ENCODE data around the gene SLC9A9.

SLC9A9 gene

GRCh38 chr3:143484846-143485512 lies 363.3 kb downstream of the SLC9A9 start:
- no peak for DNase-seq

GRCh38 chr3:143483214-143483613 lies 365.1 kb downstream of the SLC9A9 start:
- DNase-seq = no peak

GRCh38 chr3:143482106-143483088 lies 365.9 kb downstream of the SLC9A9 start:
- DNase-seq = no peak

GRCh38 chr3:143480344-143480743 lies 367.9 kb downstream of the SLC9A9 start:
- no peak for DNase-seq

GRCh38 chr3:143479727-143480126 lies 368.5 kb downstream of the SLC9A9 start:
- no peak for DNase-seq

GRCh38 chr3:143478115-143478693 lies 370.1 kb downstream of the SLC9A9 start:
- DNase-seq = no peak

- no peak for DNase-seq
Measured at GRCh38 chr3:143476965-143477640, 371.2 kb downstream of the SLC9A9 start.

- no peak for DNase-seq
Measured at GRCh38 chr3:143475981-143476380, 372.3 kb downstream of the SLC9A9 start.

GRCh38 chr3:143472731-143473523 lies 375.3 kb downstream of the SLC9A9 start:
- DNase-seq = no peak

GRCh38 chr3:143471705-143472104 lies 376.6 kb downstream of the SLC9A9 start:
- DNase-seq = no peak

GRCh38 chr3:143469159-143469558 lies 379.1 kb downstream of the SLC9A9 start:
- DNase-seq = no peak

- DNase-seq = no peak
Measured at GRCh38 chr3:143465666-143466065, 382.6 kb downstream of the SLC9A9 start.

GRCh38 chr3:143464850-143465249 lies 383.4 kb downstream of the SLC9A9 start:
- DNase-seq = peak; percentile 74

- DNase-seq = no peak
Measured at GRCh38 chr3:143455480-143455879, 392.8 kb downstream of the SLC9A9 start.

GRCh38 chr3:143450632-143451031 lies 397.6 kb downstream of the SLC9A9 start:
- no peak for DNase-seq

- no peak for DNase-seq
Measured at GRCh38 chr3:143447491-143447890, 400.8 kb downstream of the SLC9A9 start.

- no peak for DNase-seq
Measured at GRCh38 chr3:143445118-143445517, 403.1 kb downstream of the SLC9A9 start.

- DNase-seq = no peak
Measured at GRCh38 chr3:143443851-143444331, 404.4 kb downstream of the SLC9A9 start.

- no peak for DNase-seq
Measured at GRCh38 chr3:143442814-143443447, 405.3 kb downstream of the SLC9A9 start.

GRCh38 chr3:143441516-143442171 lies 406.6 kb downstream of the SLC9A9 start:
- no peak for DNase-seq

GRCh38 chr3:143439817-143440216 lies 408.5 kb downstream of the SLC9A9 start:
- DNase-seq = no peak
